NCI-H2107 treated with DMSO at 0.1 percent for 48 hours (cell line): Measurements from ENCODE around the gene SYT7.

Source experiments
- DNase-seq: peaks from one replicate; lab custom pipeline; 2025; ENCODE audit not compliant: unreplicated experiment; lab: John Stamatoyannopoulos, UW

Gene SYT7

GRCh38 chr11:61502522-61502921 lies 78.4 kb downstream of the SYT7 start:
- DNase-seq, result no peak

GRCh38 chr11:61499816-61500491 lies 80.9 kb downstream of the SYT7 start:
- DNase-seq, result no peak

GRCh38 chr11:61498767-61499341 lies 82.0 kb downstream of the SYT7 start:
- no peak for DNase-seq

- DNase-seq, result no peak
These were observed 83.0 kb downstream of the SYT7 start for GRCh38 chr11:61497876-61498275.

GRCh38 chr11:61497473-61497872 lies 83.4 kb downstream of the SYT7 start:
- DNase-seq, result no peak

GRCh38 chr11:61496602-61497400 lies 84.1 kb downstream of the SYT7 start:
- DNase-seq, result no peak

- DNase-seq, result peak; percentile 44
These were observed 84.9 kb downstream of the SYT7 start for GRCh38 chr11:61495801-61496601.

GRCh38 chr11:61494381-61494961 lies 86.4 kb downstream of the SYT7 start:
- DNase-seq, result no peak

- no peak for DNase-seq
These were observed 89.0 kb downstream of the SYT7 start for GRCh38 chr11:61491736-61492395.

GRCh38 chr11:61489833-61490721 lies 90.8 kb downstream of the SYT7 start:
- DNase-seq, result no peak

- no peak for DNase-seq
These were observed 92.1 kb downstream of the SYT7 start for GRCh38 chr11:61488651-61489291.

GRCh38 chr11:61487342-61488025 lies 93.4 kb downstream of the SYT7 start:
- DNase-seq, result no peak

GRCh38 chr11:61486779-61487178 lies 94.1 kb downstream of the SYT7 start:
- no peak for DNase-seq

GRCh38 chr11:61486011-61486620 lies 94.8 kb downstream of the SYT7 start:
- no peak for DNase-seq

- no peak for DNase-seq
These were observed 95.8 kb downstream of the SYT7 start for GRCh38 chr11:61485080-61485479.

GRCh38 chr11:61484541-61484940 lies 96.3 kb downstream of the SYT7 start:
- no peak for DNase-seq

GRCh38 chr11:61482513-61482912 lies 98.4 kb downstream of the SYT7 start:
- no peak for DNase-seq

GRCh38 chr11:61481806-61482205 lies 99.1 kb downstream of the SYT7 start:
- DNase-seq, result no peak
